ENCODE measurements around the gene DNASE1.

DNA sequence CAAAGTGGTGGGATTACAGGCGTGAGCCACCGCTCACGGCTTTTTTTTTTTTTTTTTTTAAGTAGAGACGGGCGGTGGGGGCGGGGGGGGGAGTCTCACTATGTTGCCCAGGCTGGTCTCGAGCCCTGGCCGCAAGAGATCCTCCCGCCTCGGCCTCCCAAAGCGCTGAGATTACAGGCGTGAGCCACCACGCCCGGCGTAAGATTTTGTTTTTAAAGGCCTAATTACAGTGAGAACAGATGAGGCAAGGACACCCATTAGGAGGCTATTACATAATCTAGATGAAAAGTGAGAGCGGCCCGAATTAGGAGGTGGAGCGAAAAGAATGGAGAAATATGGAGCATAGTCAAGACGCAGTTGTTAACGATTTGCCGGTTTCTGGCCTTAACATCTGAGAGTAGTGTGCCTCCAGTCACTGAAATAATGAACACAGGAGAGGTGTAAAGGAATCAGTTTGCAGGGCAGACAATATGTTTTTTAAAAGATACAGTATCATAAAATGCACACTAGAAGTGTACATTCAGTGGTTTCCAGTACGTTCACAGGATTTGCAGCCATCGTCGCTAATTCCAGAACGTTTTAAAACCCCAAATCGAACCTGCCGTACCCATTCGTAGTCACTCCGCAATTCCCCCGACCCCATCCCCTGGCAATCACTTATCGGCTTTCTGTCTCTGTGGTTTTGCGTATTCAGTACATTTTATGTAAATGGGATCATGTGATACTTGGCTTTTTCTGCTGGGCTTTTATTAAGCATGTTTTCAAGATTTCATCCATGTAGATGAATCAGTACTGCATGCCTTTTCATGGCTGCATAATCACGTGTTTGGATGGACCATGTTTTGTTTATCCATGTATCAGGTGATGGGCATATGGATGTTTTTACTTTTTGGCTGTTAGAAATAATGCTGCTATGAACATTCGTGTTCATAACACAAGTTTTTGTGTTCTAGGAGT lies 41.7 kb upstream of the DNASE1 start:
- TF ChIP-seq, protein P1, sequence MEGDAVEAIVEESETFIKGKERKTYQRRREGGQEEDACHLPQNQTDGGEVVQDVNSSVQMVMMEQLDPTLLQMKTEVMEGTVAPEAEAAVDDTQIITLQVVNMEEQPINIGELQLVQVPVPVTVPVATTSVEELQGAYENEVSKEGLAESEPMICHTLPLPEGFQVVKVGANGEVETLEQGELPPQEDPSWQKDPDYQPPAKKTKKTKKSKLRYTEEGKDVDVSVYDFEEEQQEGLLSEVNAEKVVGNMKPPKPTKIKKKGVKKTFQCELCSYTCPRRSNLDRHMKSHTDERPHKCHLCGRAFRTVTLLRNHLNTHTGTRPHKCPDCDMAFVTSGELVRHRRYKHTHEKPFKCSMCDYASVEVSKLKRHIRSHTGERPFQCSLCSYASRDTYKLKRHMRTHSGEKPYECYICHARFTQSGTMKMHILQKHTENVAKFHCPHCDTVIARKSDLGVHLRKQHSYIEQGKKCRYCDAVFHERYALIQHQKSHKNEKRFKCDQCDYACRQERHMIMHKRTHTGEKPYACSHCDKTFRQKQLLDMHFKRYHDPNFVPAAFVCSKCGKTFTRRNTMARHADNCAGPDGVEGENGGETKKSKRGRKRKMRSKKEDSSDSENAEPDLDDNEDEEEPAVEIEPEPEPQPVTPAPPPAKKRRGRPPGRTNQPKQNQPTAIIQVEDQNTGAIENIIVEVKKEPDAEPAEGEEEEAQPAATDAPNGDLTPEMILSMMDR (IDR thresholded peaks at IDR 0.05), result no peak
- TF ChIP-seq POLR2A (IDR thresholded peaks at IDR 0.05), result no peak

Data from adrenal gland (tissue), 5 donors.